Iris pigment epithelial cell (primary cell): Measurements from ENCODE around the gene SPI1.
"Not testable (repeated sequence)": the region's sequence is repeated elsewhere in the genome, so short reads cannot be mapped to it uniquely, and the experiment has no call there.

Experiments used
- DNase-seq: peaks from one replicate; pipeline ENCODE4 v3.0.0-alpha.2; 2011; ENCODE audit warnings: low read depth

The SPI1 gene

GRCh38 chr11:47325271-47326041 lies 52.9 kb downstream of the SPI1 start:
- no peak for DNase-seq

GRCh38 chr11:47324520-47324919 lies 53.8 kb downstream of the SPI1 start:
- DNase-seq = no peak

- DNase-seq = no peak
These were observed 60.2 kb downstream of the SPI1 start for GRCh38 chr11:47318166-47318565.

- no peak for DNase-seq
These were observed 61.1 kb downstream of the SPI1 start for GRCh38 chr11:47317064-47317828.

- DNase-seq = not testable (repeated sequence)
These were observed 61.8 kb downstream of the SPI1 start for GRCh38 chr11:47316501-47316900.

- no peak for DNase-seq
These were observed 63.4 kb downstream of the SPI1 start for GRCh38 chr11:47314992-47315391.

- no peak for DNase-seq
These were observed 70.1 kb downstream of the SPI1 start for GRCh38 chr11:47308050-47308823.

GRCh38 chr11:47306484-47306844 lies 71.9 kb downstream of the SPI1 start:
- DNase-seq = no peak

- DNase-seq = no peak
These were observed 72.4 kb downstream of the SPI1 start for GRCh38 chr11:47305734-47306483.
